Measurements from ENCODE around the gene ZMIZ2. TPM values are rescaled to one million over a fixed set of nuclear protein-coding genes. Genes with fewer than 3 reads are reported as not detected.

The ZMIZ2 gene
- total and polyA plus RNA-seq, 2 of the 8 experiments (the other 6 are each of a cell fraction or from before 2014, with no cell fraction given): 24.4 to 66.4 TPM

GRCh38 chr7:44796034-44796503 lies 47.4 kb downstream of the ZMIZ2 start:
- H3K18ac ChIP-seq (ENCODE audit: extremely low read depth, low read length): peak overlapping the region; percentile 76
- peaks cover 19 to 37% of the 10 kb centered on the region in 2 experiments for H3K79me2 ChIP-seq (ENCODE audit: control insufficient read depth in 1 of 2, insufficient read depth in 2 of 2, low read length in 2 of 2)
- H3K9me3 ChIP-seq (ENCODE audit: insufficient read depth in 2 of 2, low read depth in 1 of 2, low read length in 1 of 2): no peaks in the 10 kb centered on the region
- DNase-seq (ENCODE audit: low read depth in 1 of 2, low spot score in 2 of 2) (peak in 1 of 2 experiments; percentile 23), FAIRE-seq (no peak)
- H3K79me1 ChIP-seq (ENCODE audit: low read depth, low read length): no peaks in the 10 kb centered on the region
- H3K14ac ChIP-seq (ENCODE audit: insufficient read length): no peak overlapping the region
- H4K5ac ChIP-seq (ENCODE audit: insufficient read length, low read depth, low read length): peak overlapping the region; percentile 42
- H2BK120ac ChIP-seq (replicated peaks; ENCODE audit: low read depth, low read length): peak overlapping the region; percentile 54
- peak overlapping the region; percentile 88 for H3K56ac ChIP-seq (replicated peaks; ENCODE audit: insufficient read length, low read depth, low read length)
- H2AK5ac ChIP-seq (ENCODE audit: low read depth, low read length): no peak overlapping the region
- H4K8ac ChIP-seq (ENCODE audit: extremely low read depth, insufficient read depth, low read length): peak overlapping the region; percentile 98
- H3K4me2 ChIP-seq (ENCODE audit: insufficient read depth in 1 of 2, low read depth in 2 of 2, low read length in 2 of 2): peak overlapping the region; percentile 50 to 66
- H3K23me2 ChIP-seq (ENCODE audit: low read depth, low read length): peaks cover 5% of the 10 kb centered on the region
- H3K4me3 ChIP-seq (ENCODE audit: extremely low read depth in 1 of 4, insufficient read depth in 2 of 4, low read depth in 3 of 4, low read length in 4 of 4): peak overlapping the region; percentile 57 to 98 (median 90)
- no peak overlapping the region for H2BK20ac ChIP-seq (ENCODE audit: low read length)
- H2BK5ac ChIP-seq (ENCODE audit: low read depth, low read length): peak overlapping the region; percentile 91
- peak overlapping the region; percentile 61; the same call in 1 of the 2 replicates for H2BK15ac ChIP-seq (ENCODE audit: low read length)
- H3K23ac ChIP-seq (ENCODE audit: insufficient read length): no peak overlapping the region
- H3K4me1 ChIP-seq (replicated peaks in 1 of 4; ENCODE audit: control insufficient read depth in 3 of 4, insufficient read depth in 4 of 4, low read length in 3 of 4): peaks cover 0 to 5% (median 0%) of the 10 kb centered on the region in 4 experiments; a peak in 3 of 7 replicates
- POLR2A ChIA-PET (ENCODE audit: partially characterized antibody): interaction anchor here (0.7 to 4.0 kb wide), 8 partner anchors 9 to 190 kb away, joined by 3 to 31 read pairs (median 6); partner anchors contain the start of gene OGDH
- H2BK12ac ChIP-seq (ENCODE audit: low read depth, low read length): no peak overlapping the region
- peaks cover 20 to 21% of the 10 kb centered on the region in 2 experiments for H4K20me1 ChIP-seq (replicated peaks in 1 of 2; ENCODE audit: control insufficient read depth in 1 of 2, insufficient read depth in 2 of 2, low read length in 2 of 2)
- no peak overlapping the region for H3K4ac ChIP-seq (replicated peaks; ENCODE audit: insufficient read length, low read depth, low read length)
- peak overlapping the region; percentile 60; the same call in 1 of the 2 replicates for H2AFZ ChIP-seq (ENCODE audit: low read length)
- H3K27me3 ChIP-seq (replicated peaks in 1 of 4; ENCODE audit: control insufficient read depth in 3 of 4, extremely low read depth in 1 of 4, insufficient read depth in 3 of 4, low read length in 3 of 4): no peaks in the 10 kb centered on the region
- H3K27ac ChIP-seq (ENCODE audit: low read depth, low read length): peak overlapping the region; percentile 86
- peak overlapping the region; percentile 65 to 100 (median 87) for H3K9ac ChIP-seq (replicated peaks in 1 of 4; ENCODE audit: extremely low read depth in 1 of 4, low read depth in 3 of 4, low read length in 3 of 4)
- WGBS, 2 experiments (ENCODE audit: extremely low coverage in 1 of 2, insufficient coverage in 1 of 2, insufficient read length in 1 of 2, insufficient replicate concordance in 2 of 2, low coverage in 1 of 2, low lambda C conversion rate in 2 of 2, missing lambda C conversion rate in 1 of 2): 1% methylated on average over 31 of the region's 59 CpGs; no CpG with 5 or more reads in 1 of the 2 experiments
- peaks cover 17 to 37% (median 29%) of the 10 kb centered on the region in 4 experiments for H3K36me3 ChIP-seq (ENCODE audit: control insufficient read depth in 2 of 4, insufficient read depth in 4 of 4, low read length in 3 of 4)
- peak overlapping the region; percentile 99 for H4K91ac ChIP-seq (replicated peaks; ENCODE audit: insufficient read length, low read length)
- CTCF ChIA-PET (ENCODE audit: partially characterized antibody): no interaction called here
- TF ChIP-seq POU5F1 (IDR thresholded peaks at IDR 0.05; ENCODE audit: low read depth, low read length) (no peak), ASH2L (IDR thresholded peaks at IDR 0.05; ENCODE audit: low read length) (peak; percentile 90), TEAD4 (IDR thresholded peaks at IDR 0.05; ENCODE audit: low read depth, low read length) (peak; percentile 91), CEBPB (IDR thresholded peaks at IDR 0.05; ENCODE audit: low read depth, low read length) (no peak), CHD1 (IDR thresholded peaks at IDR 0.05; ENCODE audit: low read depth, low read length) (0 out of 2 replicates have a peak, but pooled peaks have one; percentile 47), KDM4A (IDR thresholded peaks at IDR 0.05; ENCODE audit: low read depth, low read length, severe bottlenecking) (peak; percentile 65), TAF7 (optimal IDR thresholded peaks at IDR 0.05; ENCODE audit: borderline replicate concordance, low read depth, low read length) (no peak), BACH1 (IDR thresholded peaks at IDR 0.05; ENCODE audit: low read length) (peak; percentile 45; the same call in 1 of the 2 replicates), SAP30 (IDR thresholded peaks at IDR 0.05; ENCODE audit: insufficient read depth, insufficient replicate concordance, low read length) (no peak), PHF8 (conservative IDR thresholded peaks at IDR 0.05; ENCODE audit: low read depth, low read length) (peak; percentile 82; the same call in 1 of the 2 replicates), SP2 (IDR thresholded peaks at IDR 0.05; ENCODE audit: low read length) (no peak), RFX5 (IDR thresholded peaks at IDR 0.05; ENCODE audit: borderline replicate concordance, low read depth, low read length) (no peak), KDM1A (IDR thresholded peaks at IDR 0.05; ENCODE audit: borderline replicate concordance, low read length) (peak; percentile 100)

Measured in H1 (cell line).